GM04504 (cell line): ENCODE data around the gene CKS2.
A peak's percentile ranks its signal among the peaks of the same experiment; 100 is the strongest.
"Not testable (repeated sequence)": the region's sequence is repeated elsewhere in the genome, so short reads cannot be mapped to it uniquely, and the experiment has no call there.

Source experiments
- DNase-seq: peaks from one replicate; pipeline ENCODE4 v3.0.0-alpha.2; 2012; ENCODE audit warnings: low read depth

Gene CKS2

GRCh38 chr9:89311346-89312221 is 589 bp downstream of the CKS2 start:
- no peak for DNase-seq

GRCh38 chr9:89312222-89312571 is 1.2 kb downstream of the CKS2 start:
- DNase-seq: no peak

- DNase-seq: no peak
Measured at GRCh38 chr9:89313842-89314241, 2.8 kb downstream of the CKS2 start.

GRCh38 chr9:89314955-89315354 is 4.0 kb downstream of the CKS2 start:
- DNase-seq: no peak

GRCh38 chr9:89315482-89315881 is 4.5 kb downstream of the CKS2 start:
- DNase-seq: no peak

GRCh38 chr9:89317282-89317681 is 6.3 kb downstream of the CKS2 start:
- no peak for DNase-seq

- DNase-seq: peak; percentile 95
Measured at GRCh38 chr9:89318123-89319014, 7.4 kb downstream of the CKS2 start, which contains the start of gene SECISBP2. TSS of gene SECISBP2 (plus strand) at chr9:89318500. CDS start at chr9:89318577, 77 bp downstream.

GRCh38 chr9:89319015-89319905 is 8.3 kb downstream of the CKS2 start:
- no peak for DNase-seq

GRCh38 chr9:89323390-89323789 is 12.4 kb downstream of the CKS2 start:
- no peak for DNase-seq

GRCh38 chr9:89325733-89326132 is 14.7 kb downstream of the CKS2 start:
- no peak for DNase-seq

GRCh38 chr9:89328064-89328463 is 17.1 kb downstream of the CKS2 start:
- no peak for DNase-seq

- DNase-seq: no peak
Measured at GRCh38 chr9:89329917-89330316, 18.9 kb downstream of the CKS2 start.

- no peak for DNase-seq
Measured at GRCh38 chr9:89330513-89330912, 19.5 kb downstream of the CKS2 start.

GRCh38 chr9:89339807-89340206 is 28.8 kb downstream of the CKS2 start:
- no peak for DNase-seq

- no peak for DNase-seq
Measured at GRCh38 chr9:89340332-89340731, 29.3 kb downstream of the CKS2 start.

GRCh38 chr9:89342213-89342612 is 31.2 kb downstream of the CKS2 start:
- DNase-seq: no peak

- peak; percentile 7 for DNase-seq
Measured at GRCh38 chr9:89342948-89343347, 32.0 kb downstream of the CKS2 start.

GRCh38 chr9:89343812-89344211 is 32.8 kb downstream of the CKS2 start:
- not testable (repeated sequence) for DNase-seq

- no peak for DNase-seq
Measured at GRCh38 chr9:89345476-89345875, 34.5 kb downstream of the CKS2 start.

- no peak for DNase-seq
Measured at GRCh38 chr9:89346696-89347095, 35.7 kb downstream of the CKS2 start.

GRCh38 chr9:89347651-89348050 is 36.7 kb downstream of the CKS2 start:
- no peak for DNase-seq

GRCh38 chr9:89349607-89350006 is 38.6 kb downstream of the CKS2 start:
- DNase-seq: no peak
